Nephron progenitor cell (in vitro differentiated cells): ENCODE results near the gene PRAF2.

Experiments used
- DNase-seq: peaks from one replicate; pipeline ENCODE4 v3.0.0; 2021
- H3K27ac Mint-ChIP-seq: 2 replicates; pipeline ENCODE4 v1.8.0; 2021; ENCODE audit warnings: mild to moderate bottlenecking, moderate library complexity, mixed read lengths
- H3K27me3 Mint-ChIP-seq: 2 replicates; pipeline ENCODE4 v1.8.0; 2021; ENCODE audit warnings: mild to moderate bottlenecking, low read depth, mixed read lengths; ENCODE audit not compliant: poor library complexity
- H3K36me3 Mint-ChIP-seq: 2 replicates; pipeline ENCODE4 v1.8.0; 2021; ENCODE audit warnings: low read depth, mixed read lengths
- H3K4me1 Mint-ChIP-seq: 2 replicates; pipeline ENCODE4 v1.8.0; 2021; ENCODE audit warnings: mixed read lengths
- H3K4me3 Mint-ChIP-seq: 2 replicates; pipeline ENCODE4 v1.8.0; 2021; ENCODE audit warnings: mild to moderate bottlenecking, moderate library complexity, mixed read lengths
- H3K9me3 Mint-ChIP-seq: 2 replicates; pipeline ENCODE4 v1.8.0; 2021; ENCODE audit warnings: mild to moderate bottlenecking, moderate library complexity, mixed read lengths
- TF ChIP-seq, protein P1 (sequence below): fragments of 200-600 bp; sonication (generic); IDR thresholded peaks from 2 replicates; pipeline ENCODE4 v1.5.0; 2021; ENCODE audit warnings: antibody characterized with exemption

Gene PRAF2

DNA sequence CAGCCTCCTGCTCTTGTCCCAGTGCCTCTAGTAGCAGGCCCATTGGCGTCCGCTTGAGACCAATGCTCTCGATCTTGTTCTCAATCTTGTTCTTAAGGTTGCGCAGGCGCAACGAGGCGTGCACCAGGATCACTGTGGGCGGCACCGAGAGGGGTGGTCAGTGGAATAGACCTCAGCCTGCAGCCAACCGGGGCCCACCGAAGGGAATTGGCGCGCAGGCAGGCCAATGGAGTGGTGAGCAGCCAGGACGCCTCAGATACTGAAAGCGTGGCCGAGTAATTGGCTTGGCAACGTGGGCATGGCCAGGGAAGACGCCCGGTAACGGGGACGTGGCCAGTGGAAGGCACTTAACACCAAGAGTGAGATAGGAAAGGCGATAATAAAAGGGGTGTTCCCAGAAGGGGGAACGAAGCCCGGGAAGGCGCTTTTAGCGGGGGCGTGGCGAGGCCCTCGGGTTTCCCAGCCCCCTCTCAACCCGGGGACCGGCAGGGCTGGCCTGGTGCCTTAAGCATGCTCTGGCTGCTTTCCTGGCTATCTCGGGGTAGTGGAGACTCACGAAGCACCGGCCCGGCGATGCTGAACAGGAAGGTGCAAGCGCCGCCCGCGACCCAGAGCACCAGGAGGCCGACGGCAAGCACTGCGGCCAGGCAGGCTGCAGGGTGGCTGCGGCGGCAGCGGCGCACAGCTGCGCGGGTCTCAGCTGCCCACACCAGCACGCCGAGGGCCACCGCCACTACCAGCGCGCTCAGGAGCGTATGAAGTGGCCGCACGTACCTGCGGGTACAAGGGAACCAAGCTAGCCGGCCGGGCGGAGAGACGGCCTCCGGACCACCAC is 1.7 kb downstream of the PRAF2 start:
- no peak for DNase-seq
- TF ChIP-seq, protein P1, sequence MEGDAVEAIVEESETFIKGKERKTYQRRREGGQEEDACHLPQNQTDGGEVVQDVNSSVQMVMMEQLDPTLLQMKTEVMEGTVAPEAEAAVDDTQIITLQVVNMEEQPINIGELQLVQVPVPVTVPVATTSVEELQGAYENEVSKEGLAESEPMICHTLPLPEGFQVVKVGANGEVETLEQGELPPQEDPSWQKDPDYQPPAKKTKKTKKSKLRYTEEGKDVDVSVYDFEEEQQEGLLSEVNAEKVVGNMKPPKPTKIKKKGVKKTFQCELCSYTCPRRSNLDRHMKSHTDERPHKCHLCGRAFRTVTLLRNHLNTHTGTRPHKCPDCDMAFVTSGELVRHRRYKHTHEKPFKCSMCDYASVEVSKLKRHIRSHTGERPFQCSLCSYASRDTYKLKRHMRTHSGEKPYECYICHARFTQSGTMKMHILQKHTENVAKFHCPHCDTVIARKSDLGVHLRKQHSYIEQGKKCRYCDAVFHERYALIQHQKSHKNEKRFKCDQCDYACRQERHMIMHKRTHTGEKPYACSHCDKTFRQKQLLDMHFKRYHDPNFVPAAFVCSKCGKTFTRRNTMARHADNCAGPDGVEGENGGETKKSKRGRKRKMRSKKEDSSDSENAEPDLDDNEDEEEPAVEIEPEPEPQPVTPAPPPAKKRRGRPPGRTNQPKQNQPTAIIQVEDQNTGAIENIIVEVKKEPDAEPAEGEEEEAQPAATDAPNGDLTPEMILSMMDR = no peak
- H3K36me3 Mint-ChIP-seq = peaks cover 6% of the 10 kb centered on the region
- H3K9me3 Mint-ChIP-seq = peaks cover 50% of the 10 kb centered on the region
- no peak overlapping the region for H3K27ac Mint-ChIP-seq
- peak overlapping the region; percentile 85 for H3K4me3 Mint-ChIP-seq
- H3K27me3 Mint-ChIP-seq = no peaks in the 10 kb centered on the region
- peaks cover 15% of the 10 kb centered on the region for H3K4me1 Mint-ChIP-seq

DNA sequence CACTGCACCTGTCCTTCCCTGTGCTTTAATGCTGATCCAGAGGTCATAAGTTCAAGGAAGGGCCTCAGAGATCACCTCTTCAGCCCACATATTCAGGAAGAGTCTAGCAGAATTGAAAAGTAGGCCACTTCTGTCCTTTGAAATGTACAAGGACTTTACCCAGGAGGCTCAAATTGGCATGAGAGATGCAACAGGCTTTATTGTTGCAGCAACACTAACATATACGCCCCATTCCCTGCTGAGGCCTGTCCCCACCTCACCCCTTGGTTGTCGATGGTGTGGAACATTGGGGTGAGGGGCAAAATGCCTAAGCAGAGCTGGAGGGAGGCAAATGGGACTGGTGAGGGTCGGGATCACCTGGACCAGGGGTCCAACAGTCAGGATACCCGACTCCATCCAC is 2.8 kb downstream of the PRAF2 start:
- H3K36me3 Mint-ChIP-seq = peaks cover 6% of the 10 kb centered on the region
- no peak overlapping the region for H3K27ac Mint-ChIP-seq
- H3K9me3 Mint-ChIP-seq = peaks cover 59% of the 10 kb centered on the region

DNA sequence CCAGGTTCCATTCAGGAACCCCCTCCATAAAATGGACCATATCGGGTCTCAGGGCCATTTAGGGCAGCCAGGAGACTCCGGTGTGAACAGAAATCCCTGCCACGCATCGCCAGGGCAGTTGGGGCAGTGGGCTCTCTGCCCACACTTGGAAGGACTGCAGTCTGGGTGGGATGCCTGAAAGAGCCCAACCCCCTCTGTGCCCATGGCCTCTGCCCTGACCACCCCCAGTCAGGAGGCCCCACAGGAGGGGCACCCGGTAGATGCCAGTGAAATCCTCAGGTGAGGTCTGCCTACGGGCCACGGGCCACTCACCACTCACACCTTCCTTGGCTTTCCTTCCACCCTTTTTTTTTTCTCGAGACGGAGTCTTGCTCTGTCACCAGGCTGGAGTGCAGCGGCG is 4.8 kb downstream of the PRAF2 start:
- no peak for DNase-seq
- H3K36me3 Mint-ChIP-seq = peaks cover 6% of the 10 kb centered on the region
- H3K9me3 Mint-ChIP-seq = peaks cover 59% of the 10 kb centered on the region
- H3K27me3 Mint-ChIP-seq = no peaks in the 10 kb centered on the region
- no peak overlapping the region for H3K4me3 Mint-ChIP-seq
- H3K4me1 Mint-ChIP-seq = peaks cover 15% of the 10 kb centered on the region
- H3K27ac Mint-ChIP-seq = peak overlapping the region; percentile 66
- TF ChIP-seq, protein P1 = no peak

More for the DNA sequence above, 2.8 kb downstream of the PRAF2 start:
- Mint-ChIP-seq H3K4me1 (peaks cover 15% of the 10 kb centered on the region), H3K27me3 (no peaks in the 10 kb centered on the region), H3K4me3 (no peak overlapping the region)
- DNase-seq = no peak
- TF ChIP-seq, protein P1 = no peak

DNA sequence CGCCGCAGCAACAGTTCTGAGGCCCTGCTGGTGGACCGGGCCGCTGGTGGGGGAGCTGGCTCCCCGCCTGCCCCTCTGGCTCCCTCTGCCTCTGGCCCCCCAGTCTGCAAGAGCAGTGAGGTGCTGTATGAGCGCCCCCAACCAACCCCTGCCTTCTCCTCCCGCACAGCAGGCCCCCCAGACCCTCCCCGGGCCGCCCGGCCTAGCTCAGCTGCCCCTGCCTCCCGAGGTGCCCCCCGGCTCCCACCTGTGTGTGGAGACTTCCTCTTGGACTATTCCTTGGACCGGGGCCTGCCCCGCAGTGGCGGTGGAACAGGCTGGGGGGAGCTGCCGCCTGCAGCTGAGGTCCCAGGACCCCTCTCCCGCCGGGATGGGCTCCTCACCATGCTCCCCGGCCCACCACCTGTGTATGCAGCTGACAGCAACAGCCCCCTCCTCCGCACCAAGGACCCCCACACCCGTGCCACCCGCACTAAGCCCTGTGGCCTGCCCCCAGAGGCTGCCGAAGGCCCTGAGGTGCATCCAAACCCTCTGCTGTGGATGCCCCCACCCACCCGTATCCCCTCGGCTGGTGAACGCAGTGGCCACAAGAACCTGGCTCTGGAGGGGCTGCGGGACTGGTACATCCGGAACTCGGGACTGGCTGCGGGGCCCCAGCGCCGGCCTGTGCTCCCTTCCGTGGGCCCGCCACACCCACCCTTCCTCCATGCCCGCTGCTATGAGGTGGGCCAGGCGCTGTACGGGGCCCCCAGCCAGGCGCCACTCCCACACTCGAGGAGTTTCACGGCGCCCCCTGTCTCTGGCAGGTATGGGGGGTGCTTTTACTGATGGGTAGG is 6.3 kb downstream of the PRAF2 start:
- H3K4me3 Mint-ChIP-seq = no peak overlapping the region
- H3K9me3 Mint-ChIP-seq = peaks cover 50% of the 10 kb centered on the region
- peaks cover 6% of the 10 kb centered on the region for H3K36me3 Mint-ChIP-seq
- H3K27ac Mint-ChIP-seq = no peak overlapping the region
- TF ChIP-seq, protein P1 = no peak
- H3K4me1 Mint-ChIP-seq = peaks cover 4% of the 10 kb centered on the region
- no peak for DNase-seq
- no peaks in the 10 kb centered on the region for H3K27me3 Mint-ChIP-seq

DNA sequence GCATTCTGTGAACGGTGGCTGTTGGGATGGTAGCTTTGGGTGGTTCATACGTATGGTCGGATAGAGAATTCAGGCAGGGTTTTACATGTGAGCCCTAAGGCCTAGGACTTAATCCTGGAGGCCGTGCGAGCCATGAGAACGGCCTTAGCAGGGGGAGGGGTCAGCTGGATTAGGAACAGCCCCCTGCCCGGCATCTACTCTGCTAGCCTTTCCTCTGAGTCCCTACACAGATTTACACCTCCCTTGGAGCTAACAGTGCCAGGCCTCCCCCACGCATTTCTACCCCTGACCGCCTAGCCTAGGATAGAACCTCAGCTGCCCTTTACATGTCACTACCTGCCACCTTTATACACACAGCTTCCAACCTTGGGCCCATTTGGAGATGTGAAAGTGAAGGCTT is 7.1 kb downstream of the PRAF2 start:
- no peak overlapping the region for H3K27ac Mint-ChIP-seq

More for the DNA sequence above, 7.1 kb downstream of the PRAF2 start:
- DNase-seq = no peak
- Mint-ChIP-seq H3K4me3 (no peak overlapping the region), H3K9me3 (peaks cover 52% of the 10 kb centered on the region), H3K36me3 (peaks cover 6% of the 10 kb centered on the region), H3K4me1 (no peaks in the 10 kb centered on the region), H3K27me3 (no peaks in the 10 kb centered on the region)
- TF ChIP-seq, protein P1 = no peak
